ENCODE measurements around the gene TUBGCP3. TPM values are rescaled to one million over a fixed set of nuclear protein-coding genes. Genes with fewer than 3 reads are reported as not detected.

The TUBGCP3 gene
- total and polyA plus RNA-seq, 2 donors (not counting 1 experiment from before 2014, with no cell fraction given): 30.6 to 65.1 TPM

DNA sequence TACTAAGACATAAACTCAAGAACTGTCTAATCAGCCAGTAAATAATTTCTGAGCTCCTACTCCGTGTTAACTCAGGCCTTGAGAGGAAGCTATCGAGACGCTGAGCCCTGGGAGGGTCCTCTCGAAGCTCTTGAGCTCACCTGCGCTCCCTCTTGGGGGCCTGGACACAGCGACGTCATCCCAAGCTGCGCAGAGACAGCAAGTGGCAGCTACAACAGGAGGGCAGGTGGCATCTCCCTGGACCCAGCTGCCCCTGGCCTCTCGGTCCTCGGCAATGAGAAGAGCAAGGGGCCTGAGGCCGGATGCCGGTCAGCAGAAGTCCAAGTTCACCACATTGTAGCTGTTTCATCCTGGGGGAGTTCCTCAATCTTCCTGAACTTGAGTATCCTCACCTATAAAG, 30.5 kb upstream of the TUBGCP3 start:
- H2AFZ ChIP-seq (ENCODE audit: insufficient read depth, low read depth, low read length, poor library complexity, severe bottlenecking): no peak overlapping the region
- CTCF ChIA-PET: no interaction called here
- intact Hi-C loops (cut with micrococcal nuclease): no loop called here
- H3K4me1 Mint-ChIP-seq: peaks cover 5% of the 10 kb centered on the region
- H3K27me3 Mint-ChIP-seq: peaks cover 35% of the 10 kb centered on the region
- DNase-seq (no peak), ATAC-seq (ENCODE audit: low read depth) (no peak)
- H3K79me2 ChIP-seq (ENCODE audit: control insufficient read depth, insufficient read depth, low read length): no peaks in the 10 kb centered on the region
- H3K36me3 ChIP-seq (replicated peaks in 1 of 2; ENCODE audit: control extremely low read depth in 1 of 2, control insufficient read depth in 1 of 2, extremely low read depth in 1 of 2, insufficient read depth in 2 of 2, low read length in 1 of 2): no peaks in the 10 kb centered on the region
- 90% methylated on average over 10 of the region's 12 CpGs for WGBS (ENCODE audit: insufficient coverage)
- H3K27ac ChIP-seq (ENCODE audit: low read length in 2 of 2): no peak overlapping the region
- no peaks in the 10 kb centered on the region for H4K20me1 ChIP-seq (ENCODE audit: control insufficient read depth, insufficient read depth, low read length, poor library complexity, severe bottlenecking)
- no peak overlapping the region for H3K4me2 ChIP-seq (replicated peaks; ENCODE audit: low read depth, low read length, poor library complexity, severe bottlenecking)
- H3K4me1 ChIP-seq (ENCODE audit: control insufficient read depth in 2 of 2, insufficient read depth in 2 of 2, low read length in 2 of 2): peaks cover 0 to 4% of the 10 kb centered on the region in 2 donors
- no peak overlapping the region for H3K4me3 Mint-ChIP-seq
- POLR2A ChIA-PET: no interaction called here
- H3K9me3 Mint-ChIP-seq (ENCODE audit: insufficient read depth): no peaks in the 10 kb centered on the region
- H3K4me3 ChIP-seq (ENCODE audit: control extremely low read depth in 1 of 5, extremely low read depth in 1 of 5, insufficient read depth in 1 of 5, low read depth in 2 of 5, low read length in 4 of 5): no peak overlapping the region
- peaks cover 0 to 20% (median 2%) of the 10 kb centered on the region in 4 experiments for H3K27me3 ChIP-seq (replicated peaks in 1 of 4; ENCODE audit: control extremely low read depth in 1 of 4, control insufficient read depth in 3 of 4, insufficient read depth in 4 of 4, low read length in 3 of 4)
- no peak for TF ChIP-seq EZH2 (IDR thresholded peaks at IDR 0.05; ENCODE audit: borderline replicate concordance, insufficient read depth, low read depth, low read length, poor library complexity, severe bottlenecking)
- TF ChIP-seq, protein P1, sequence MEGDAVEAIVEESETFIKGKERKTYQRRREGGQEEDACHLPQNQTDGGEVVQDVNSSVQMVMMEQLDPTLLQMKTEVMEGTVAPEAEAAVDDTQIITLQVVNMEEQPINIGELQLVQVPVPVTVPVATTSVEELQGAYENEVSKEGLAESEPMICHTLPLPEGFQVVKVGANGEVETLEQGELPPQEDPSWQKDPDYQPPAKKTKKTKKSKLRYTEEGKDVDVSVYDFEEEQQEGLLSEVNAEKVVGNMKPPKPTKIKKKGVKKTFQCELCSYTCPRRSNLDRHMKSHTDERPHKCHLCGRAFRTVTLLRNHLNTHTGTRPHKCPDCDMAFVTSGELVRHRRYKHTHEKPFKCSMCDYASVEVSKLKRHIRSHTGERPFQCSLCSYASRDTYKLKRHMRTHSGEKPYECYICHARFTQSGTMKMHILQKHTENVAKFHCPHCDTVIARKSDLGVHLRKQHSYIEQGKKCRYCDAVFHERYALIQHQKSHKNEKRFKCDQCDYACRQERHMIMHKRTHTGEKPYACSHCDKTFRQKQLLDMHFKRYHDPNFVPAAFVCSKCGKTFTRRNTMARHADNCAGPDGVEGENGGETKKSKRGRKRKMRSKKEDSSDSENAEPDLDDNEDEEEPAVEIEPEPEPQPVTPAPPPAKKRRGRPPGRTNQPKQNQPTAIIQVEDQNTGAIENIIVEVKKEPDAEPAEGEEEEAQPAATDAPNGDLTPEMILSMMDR (IDR thresholded peaks at IDR 0.05): no peak
- H3K9ac ChIP-seq (ENCODE audit: low read length): no peak overlapping the region
- H3K9me3 ChIP-seq (ENCODE audit: control extremely low read depth in 1 of 3, control insufficient read depth in 2 of 3, insufficient read depth in 1 of 3, low read length in 2 of 3): no peaks in the 10 kb centered on the region
- H3K27ac Mint-ChIP-seq: no peak overlapping the region

- CTCF ChIA-PET: interaction anchor here (1.0 kb wide), 1 partner anchor 257 kb away, joined by 4 read pairs; no protein-coding TSS in a partner anchor
Measured at GRCh38 chr13:112617754-112618375, 29.9 kb upstream of the TUBGCP3 start.

More at GRCh38 chr13:112617754-112618375, 29.9 kb upstream of the TUBGCP3 start:
- H3K9me3 ChIP-seq (ENCODE audit: control extremely low read depth in 1 of 3, control insufficient read depth in 2 of 3, insufficient read depth in 1 of 3, low read length in 2 of 3): no peaks in the 10 kb centered on the region
- H3K9me3 Mint-ChIP-seq (ENCODE audit: insufficient read depth): no peaks in the 10 kb centered on the region
- no peaks in the 10 kb centered on the region for H4K20me1 ChIP-seq (ENCODE audit: control insufficient read depth, insufficient read depth, low read length, poor library complexity, severe bottlenecking)
- no peak overlapping the region for H3K27ac Mint-ChIP-seq
- no peak overlapping the region for H3K9ac ChIP-seq (ENCODE audit: low read length)
- 93% methylated on average over 17 of the region's 18 CpGs for WGBS (ENCODE audit: insufficient coverage)
- peaks cover 0 to 4% of the 10 kb centered on the region in 2 donors for H3K4me1 ChIP-seq (ENCODE audit: control insufficient read depth in 2 of 2, insufficient read depth in 2 of 2, low read length in 2 of 2)
- no peak overlapping the region for H3K27ac ChIP-seq (ENCODE audit: low read length in 2 of 2)
- peaks cover 5% of the 10 kb centered on the region for H3K4me1 Mint-ChIP-seq
- no peak overlapping the region for H3K4me3 Mint-ChIP-seq
- H3K4me3 ChIP-seq (ENCODE audit: control extremely low read depth in 1 of 5, extremely low read depth in 1 of 5, insufficient read depth in 1 of 5, low read depth in 2 of 5, low read length in 4 of 5): no peak overlapping the region
- H3K36me3 ChIP-seq (replicated peaks in 1 of 2; ENCODE audit: control extremely low read depth in 1 of 2, control insufficient read depth in 1 of 2, extremely low read depth in 1 of 2, insufficient read depth in 2 of 2, low read length in 1 of 2): no peaks in the 10 kb centered on the region
- H3K27me3 Mint-ChIP-seq: peaks cover 29% of the 10 kb centered on the region
- no peak overlapping the region for H3K4me2 ChIP-seq (replicated peaks; ENCODE audit: low read depth, low read length, poor library complexity, severe bottlenecking)
- H3K79me2 ChIP-seq (ENCODE audit: control insufficient read depth, insufficient read depth, low read length): no peaks in the 10 kb centered on the region
- ATAC-seq (ENCODE audit: low read depth): no peak
- DNase-seq: no peak
- TF ChIP-seq, protein P1 (IDR thresholded peaks at IDR 0.05): no peak
- no peak for TF ChIP-seq EZH2 (IDR thresholded peaks at IDR 0.05; ENCODE audit: borderline replicate concordance, insufficient read depth, low read depth, low read length, poor library complexity, severe bottlenecking)
- intact Hi-C loops (cut with micrococcal nuclease): loop anchor here (1.0 kb wide), 1 partner anchor 256 kb away; no protein-coding TSS in a partner anchor
- peaks cover 0 to 20% (median 2%) of the 10 kb centered on the region in 4 experiments for H3K27me3 ChIP-seq (replicated peaks in 1 of 4; ENCODE audit: control extremely low read depth in 1 of 4, control insufficient read depth in 3 of 4, insufficient read depth in 4 of 4, low read length in 3 of 4)
- no peak overlapping the region for H2AFZ ChIP-seq (ENCODE audit: insufficient read depth, low read depth, low read length, poor library complexity, severe bottlenecking)
- POLR2A ChIA-PET: interaction anchor here (0.6 kb wide), 1 partner anchor 584 kb away, joined by 4 read pairs; no protein-coding TSS in a partner anchor

All from B cell (primary cell).